Measurements from ENCODE around the gene WNT7A.
"Not testable (repeated sequence)": the region's sequence is repeated elsewhere in the genome, so short reads cannot be mapped to it uniquely, and the experiment has no call there.

The WNT7A gene

DNA sequence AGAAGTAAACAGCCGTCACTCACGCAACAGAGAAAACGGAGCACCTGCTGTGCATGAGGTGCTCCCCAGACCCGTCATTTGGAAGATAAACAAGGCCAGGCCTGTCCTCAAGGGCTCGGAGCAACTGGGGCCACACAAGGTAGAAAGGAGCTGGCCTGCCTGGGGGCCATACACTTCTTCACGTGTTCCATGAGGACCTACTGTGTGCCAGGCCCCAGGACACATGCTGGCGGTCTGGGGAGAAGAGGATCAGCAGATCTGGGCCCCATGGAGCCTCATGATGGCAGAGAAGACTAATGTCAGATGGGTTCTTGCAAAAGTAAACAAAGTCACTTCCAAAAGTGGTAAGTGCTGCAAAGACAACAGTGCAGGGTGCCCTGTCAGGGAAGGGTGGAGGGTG is 14.3 kb downstream of the WNT7A start:
- no peak for DNase-seq

DNA sequence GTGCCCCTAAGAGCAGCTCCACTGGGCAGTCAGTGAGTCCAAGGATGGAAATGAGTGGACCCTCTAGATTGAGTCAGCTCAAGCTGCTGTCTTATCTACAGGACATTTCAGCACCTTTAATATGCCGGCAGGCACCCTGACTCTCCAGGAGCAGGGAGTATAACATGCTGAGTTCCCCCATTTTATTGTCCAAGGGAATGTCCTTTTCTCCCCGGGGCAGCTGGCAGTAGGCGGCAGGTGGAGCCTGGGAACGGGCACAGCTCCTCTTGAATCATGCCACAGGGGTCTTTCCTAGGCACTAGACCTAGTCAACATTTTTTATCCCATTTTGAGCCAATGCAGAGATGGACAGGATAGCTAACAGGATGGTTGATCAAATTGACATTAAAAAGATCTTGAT is 14.8 kb downstream of the WNT7A start:
- DNase-seq, result no peak

DNA sequence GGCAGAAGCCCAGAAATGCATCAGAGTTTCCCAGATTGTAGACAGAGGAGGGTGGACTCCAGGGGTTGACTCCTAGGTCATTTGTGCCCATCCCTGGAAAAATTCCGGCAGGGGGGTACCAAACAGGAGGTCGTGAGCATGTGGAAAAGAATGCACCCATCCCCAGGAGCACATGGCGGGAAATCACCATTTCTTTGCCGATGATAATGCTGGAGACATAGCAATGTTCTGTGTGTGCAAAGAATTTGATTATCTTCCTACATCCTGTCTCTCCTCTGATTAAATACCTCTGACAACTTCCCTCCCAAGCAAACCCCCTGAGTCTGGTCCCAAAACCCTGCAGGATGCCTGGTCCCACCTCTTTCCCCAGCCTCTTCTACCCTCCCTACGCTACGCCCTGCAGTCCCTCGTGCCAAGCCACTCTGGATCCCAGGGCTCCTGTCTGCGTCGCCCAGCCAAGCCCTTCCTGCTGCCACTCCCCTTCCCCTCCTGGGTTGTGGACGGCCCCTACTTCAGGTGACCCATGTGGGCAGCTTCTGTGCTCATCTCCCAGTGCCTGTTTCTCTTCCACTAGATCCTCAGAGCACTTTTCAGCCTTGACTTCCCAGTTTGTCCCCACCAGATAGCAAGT is 15.8 kb downstream of the WNT7A start:
- DNase-seq, result no peak

DNA sequence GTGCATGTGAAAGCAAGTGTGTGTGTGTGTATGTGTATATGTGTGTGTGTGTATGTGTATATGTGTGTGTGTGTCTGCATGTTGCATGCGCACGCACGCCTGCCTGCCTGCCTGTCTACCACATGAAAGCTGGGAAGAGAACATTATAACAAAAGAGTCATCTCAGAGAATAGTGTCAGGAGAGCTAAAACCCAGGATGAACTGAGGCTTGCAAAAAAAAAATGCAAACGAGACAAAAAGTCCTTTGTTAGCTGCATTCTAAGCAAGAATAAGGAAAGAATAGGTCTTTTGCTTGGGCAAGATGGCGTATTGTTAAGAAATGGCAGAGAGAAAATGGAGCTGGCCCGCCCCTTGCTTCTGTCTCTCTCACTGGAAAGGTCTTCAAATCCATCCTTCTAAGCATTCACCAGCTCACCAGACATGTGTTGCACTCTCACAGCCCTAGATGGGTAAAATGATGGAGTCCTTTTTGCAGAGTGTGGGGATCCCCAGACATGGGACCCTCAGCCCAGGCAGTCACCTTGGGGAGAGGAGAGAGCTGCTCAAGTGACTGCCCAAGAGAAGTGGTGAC is 16.4 kb downstream of the WNT7A start:
- no peak for DNase-seq

DNA sequence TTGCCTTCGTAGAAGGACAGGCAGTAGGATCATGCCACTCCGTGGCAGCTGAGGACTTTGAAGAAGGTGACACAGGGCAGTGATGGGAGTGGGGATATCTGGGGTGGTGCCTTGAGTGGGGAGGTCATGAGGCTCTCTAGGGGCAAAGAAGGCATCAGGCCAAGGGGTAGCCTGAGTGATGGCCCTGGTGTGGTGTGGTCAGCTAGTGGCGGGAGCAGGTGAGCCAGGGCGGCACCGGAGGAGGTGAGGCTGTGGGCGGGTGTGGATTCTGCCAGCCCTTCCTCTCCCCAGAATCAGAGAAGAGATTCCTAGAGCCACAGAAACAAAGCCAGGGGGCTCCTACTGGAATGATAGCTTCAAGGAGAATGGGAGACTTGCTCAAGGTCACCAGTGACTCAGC is 18.4 kb downstream of the WNT7A start:
- no peak for DNase-seq

DNA sequence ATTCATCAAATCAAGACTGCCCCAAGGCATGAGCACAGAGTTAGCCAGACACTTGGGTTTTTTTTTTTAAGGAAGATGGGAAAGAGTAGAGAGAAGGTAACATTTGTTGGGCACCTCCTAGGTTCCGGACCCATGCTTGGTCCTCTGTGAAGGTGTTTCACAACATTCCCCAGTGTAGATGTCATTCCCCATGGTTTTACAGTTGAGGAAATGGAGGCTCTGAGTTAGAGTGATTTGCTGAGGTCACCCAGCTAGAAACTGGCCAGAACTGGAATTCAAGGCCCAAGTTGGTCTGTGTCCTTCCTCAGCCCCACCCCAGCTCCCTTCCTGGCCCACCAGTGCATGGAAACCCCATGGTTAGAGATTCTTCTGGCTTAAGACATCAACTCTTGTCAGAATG is 19.9 kb downstream of the WNT7A start:
- no peak for DNase-seq

DNA sequence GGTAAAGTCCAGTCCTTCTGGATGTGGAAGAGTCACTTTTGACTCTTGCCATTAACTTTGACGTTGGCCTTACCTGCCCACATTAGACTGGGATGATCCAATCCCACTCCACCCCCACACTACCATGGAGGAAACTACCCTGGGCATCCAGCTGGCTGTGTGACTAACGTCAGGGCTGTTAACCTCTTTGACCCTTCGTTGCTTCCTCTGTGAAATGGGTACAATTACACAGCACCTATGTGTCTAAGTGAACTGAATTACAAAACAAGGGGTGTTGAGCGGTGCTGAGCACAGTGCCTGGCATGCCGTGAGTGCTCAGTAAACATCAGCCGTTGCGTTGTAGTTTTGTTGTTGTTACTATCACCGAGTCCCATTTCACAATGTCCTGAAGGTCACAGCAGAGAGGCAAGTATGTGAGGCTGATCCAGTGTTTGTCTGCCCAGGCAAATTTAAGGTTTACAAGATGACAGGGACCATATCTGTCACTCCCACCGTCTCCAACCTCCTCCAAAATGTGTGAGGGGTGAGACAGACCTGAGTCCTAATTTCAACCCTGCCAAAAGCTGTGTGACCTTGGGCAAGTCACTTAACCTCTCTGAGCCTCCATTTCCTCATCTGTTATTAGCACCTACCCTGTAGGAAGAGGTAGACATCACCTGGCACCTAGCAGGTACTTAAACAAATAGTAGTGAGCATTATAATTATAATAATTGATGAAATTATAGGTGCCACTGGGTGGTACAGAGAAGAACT is 20.9 kb downstream of the WNT7A start:
- no peak for DNase-seq

DNA sequence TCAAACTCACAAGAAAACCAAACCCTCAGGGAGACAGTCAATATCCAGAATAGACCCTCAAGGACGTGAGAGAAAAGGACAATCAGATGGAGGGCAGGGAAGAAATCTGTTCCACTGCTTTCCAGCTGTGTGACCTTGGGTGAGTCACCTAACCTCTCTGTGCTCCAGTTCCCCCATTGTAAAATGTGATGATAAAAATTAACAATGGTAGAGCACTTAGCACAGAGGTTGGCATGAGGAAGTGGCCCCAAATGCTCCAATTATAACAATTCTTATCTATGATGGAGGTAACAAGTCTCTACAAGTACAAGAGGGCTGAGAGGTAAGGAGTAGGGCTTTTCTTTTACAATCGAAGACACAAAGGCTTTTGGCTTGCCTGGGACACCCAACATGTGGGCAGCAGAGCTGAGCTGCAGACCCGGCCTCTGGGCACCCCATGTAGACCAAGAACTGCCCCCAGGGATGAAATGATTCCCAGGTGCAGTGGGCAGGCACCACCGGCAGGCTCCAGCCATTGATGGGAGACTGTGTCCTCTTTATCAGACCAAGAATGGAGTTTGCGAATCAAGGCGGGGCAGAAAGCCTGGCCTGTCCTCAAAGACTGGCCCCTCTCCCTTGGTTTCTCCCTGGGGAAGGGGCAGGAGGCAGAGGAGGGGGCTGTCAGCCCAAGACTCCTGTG is 22.0 kb downstream of the WNT7A start:
- DNase-seq, result no peak

DNA sequence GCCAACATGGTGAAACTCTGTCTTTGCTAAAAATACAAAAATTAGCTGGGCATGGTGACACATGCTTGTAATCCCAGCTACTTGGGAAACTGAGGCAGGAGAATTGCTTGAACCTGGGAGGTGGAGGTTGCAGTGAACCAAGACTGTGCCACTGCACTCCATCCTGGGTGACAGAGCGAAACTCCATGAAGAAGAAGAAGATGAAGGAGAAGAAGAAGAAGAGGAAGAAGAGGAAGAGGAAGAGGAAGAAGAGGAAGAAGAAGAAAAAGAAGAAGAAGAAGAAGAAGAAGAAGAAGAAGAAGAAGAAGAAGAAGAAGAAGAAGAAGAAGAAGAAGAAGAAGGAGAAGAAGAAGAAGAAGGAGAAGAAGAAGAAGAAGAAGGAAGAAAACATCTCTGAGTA is 23.2 kb downstream of the WNT7A start:
- not testable (repeated sequence) for DNase-seq

DNA sequence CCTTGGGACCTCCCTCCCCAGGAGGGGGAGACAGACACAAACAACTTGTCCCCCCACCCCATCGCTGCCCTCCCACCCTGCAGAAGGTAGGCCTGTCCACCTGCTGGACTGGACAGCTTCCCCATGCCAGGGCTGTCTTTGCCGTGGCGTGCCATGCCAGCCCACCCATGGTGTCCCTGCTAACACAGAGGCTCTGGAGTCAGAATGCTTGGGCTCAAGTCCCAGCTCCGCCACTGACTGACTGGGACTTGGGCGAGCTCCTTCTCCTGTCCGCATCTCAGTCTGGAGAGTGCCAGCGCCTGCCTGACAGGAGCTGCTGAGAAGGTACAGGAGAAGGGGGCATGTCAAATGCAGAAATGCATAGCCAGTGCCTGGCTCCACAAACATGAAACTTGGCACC is 23.9 kb downstream of the WNT7A start:
- DNase-seq, result no peak

DNA sequence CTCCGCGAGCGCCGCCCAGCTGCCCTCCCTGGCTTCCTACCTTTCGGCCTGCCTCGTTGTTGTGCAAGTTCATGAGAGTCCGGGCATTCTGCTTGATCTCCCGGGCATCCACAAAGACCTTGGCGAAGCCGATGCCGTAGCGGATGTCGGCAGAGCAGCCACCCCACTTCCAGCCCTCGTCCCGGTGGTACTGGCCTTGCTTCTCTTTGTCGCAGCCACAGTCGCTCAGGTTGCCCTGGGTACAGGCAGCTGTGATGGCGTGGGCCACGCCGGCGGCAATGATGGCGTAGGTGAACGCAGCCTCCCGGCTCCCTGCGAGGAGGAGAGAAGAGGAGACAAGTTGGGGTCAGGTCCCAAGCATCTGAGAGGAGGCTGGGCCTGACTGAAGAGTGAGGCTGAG is 25.4 kb downstream of the WNT7A start:
- DNase-seq, result no peak

DNA sequence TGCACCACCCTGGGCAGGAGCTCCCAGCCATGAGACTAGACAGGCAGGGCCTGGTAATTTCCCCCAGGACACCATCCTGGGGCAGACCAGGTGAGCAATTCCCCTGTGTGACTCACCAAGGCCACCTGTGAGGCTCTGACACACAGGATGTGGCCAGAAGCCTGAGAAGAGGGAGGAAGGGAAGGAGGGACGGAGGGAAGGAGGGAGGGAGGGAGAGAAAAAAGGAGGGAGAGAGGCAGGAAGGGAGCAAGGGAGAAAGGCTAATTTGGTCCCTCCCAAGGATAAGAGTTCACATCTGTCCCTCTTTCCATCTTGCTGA is 25.9 kb downstream of the WNT7A start:
- no peak for DNase-seq

DNA sequence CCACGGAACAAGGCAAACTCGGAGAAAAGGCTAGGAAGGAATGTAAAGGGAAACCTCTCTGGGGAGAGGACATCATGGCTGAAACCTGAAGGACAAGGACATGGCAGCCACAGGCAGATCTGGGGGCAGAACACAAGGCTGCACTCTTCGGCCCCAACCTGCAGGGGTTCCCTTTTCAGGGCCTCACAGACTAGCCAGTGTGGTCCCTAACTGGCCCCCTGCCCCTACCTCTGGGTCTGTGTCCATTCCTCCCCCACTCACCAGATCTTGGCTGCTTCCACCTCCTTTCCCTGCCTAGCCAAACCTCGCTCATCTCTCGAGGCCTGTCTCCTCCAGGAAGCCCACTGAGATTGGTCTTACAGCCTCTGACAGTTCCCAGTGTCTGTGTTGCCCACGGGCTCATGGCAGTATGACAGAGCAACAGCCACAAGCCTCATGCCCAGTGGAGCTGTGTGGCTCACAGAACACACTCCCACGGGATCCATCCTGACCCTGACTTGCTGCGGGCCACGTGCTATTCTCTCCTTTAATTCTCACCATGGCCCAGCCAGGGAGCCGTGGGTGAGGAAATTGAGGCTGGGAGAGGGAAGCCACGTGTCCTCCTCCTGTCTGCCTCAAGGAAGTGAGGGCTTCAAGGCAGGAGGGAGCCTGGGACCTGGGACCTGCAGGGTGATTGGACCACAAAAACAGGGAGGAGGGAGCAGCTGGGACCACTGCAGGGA is 26.5 kb downstream of the WNT7A start:
- no peak for DNase-seq

DNA sequence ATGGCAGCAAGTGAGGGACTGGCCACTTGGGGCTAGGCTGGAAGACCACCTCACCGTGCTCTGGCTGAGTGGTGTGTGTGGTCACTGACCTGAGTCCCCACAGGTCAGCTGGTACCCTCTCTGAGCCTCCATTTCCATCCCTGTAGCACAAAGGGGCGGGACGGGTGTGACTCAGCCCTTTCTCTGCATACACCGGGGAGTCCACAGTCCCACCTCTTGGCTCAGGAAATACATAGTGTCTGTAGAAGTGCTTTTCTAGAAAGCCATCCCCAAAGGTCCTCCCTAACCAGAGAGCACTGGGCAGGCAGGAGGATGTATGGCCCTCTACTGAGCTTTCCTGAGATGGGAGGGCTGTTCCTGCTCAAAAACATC is 27.2 kb downstream of the WNT7A start:
- DNase-seq, result no peak

DNA sequence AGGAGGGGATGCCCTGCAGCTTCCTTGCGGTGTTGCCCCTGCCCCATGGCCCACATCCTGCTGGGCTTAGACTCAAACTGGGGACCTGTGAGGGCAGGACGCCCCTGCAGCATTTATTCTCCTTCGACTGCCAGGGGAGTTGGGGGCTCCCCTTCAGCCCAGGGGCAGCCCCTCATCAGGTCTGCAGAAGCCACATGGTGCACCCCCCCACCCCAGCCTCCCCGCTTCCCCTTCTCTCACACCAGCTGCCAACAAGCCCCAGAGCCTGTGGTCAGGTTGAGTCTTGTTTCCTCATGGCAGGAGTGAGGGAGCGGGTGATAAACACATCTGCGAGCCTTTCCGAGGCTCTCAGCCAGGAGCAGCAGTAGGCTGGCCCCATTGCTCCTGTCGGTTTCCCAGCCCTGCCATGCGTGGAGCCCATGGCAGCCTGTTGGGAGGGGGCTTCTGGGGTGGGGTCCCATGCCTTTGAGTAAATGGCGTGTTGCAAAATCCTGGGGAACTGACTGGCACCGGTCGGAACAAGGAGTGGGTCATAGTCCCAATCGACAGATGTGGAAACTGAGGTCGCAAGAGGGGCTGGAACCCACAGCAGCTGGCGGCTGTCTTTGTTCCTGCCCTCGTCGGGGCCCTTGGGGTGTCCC is 27.8 kb downstream of the WNT7A start:
- no peak for DNase-seq

DNA sequence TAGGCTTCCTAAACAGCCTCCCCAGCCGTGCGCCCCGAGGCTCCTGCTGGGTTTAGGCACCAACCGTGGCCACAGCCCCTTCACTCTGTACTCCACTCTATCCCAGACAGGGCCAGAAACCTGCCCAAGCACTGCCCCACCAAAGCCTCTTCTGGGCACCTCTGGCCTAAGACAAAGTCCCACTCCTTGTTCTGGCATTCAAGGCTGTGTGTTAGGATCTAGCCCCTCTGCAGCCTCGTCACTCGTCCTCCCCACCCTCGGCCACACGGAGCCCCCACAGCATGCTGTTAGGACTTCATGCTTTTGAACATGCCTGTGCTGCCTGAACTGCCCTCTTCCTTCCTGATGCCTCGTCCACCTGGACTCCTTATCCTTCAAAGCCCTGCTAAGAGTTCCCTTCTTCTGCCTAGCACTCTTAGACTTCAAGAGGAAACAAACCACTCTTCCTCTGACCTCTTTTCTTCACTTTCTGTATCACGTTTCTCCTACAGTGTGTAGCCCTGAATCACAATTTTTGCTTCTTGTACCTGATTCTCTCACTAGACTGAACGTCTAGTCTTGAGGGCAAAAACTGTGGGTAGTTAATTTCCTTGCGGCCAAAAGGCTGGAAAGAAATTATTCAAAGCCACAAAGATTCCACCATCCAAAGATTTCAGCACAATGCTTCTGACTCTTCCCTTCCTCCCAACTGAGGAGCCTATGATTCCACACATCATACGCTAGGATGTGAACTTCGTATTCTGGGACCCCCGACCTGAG is 28.6 kb downstream of the WNT7A start:
- DNase-seq, result no peak

DNA sequence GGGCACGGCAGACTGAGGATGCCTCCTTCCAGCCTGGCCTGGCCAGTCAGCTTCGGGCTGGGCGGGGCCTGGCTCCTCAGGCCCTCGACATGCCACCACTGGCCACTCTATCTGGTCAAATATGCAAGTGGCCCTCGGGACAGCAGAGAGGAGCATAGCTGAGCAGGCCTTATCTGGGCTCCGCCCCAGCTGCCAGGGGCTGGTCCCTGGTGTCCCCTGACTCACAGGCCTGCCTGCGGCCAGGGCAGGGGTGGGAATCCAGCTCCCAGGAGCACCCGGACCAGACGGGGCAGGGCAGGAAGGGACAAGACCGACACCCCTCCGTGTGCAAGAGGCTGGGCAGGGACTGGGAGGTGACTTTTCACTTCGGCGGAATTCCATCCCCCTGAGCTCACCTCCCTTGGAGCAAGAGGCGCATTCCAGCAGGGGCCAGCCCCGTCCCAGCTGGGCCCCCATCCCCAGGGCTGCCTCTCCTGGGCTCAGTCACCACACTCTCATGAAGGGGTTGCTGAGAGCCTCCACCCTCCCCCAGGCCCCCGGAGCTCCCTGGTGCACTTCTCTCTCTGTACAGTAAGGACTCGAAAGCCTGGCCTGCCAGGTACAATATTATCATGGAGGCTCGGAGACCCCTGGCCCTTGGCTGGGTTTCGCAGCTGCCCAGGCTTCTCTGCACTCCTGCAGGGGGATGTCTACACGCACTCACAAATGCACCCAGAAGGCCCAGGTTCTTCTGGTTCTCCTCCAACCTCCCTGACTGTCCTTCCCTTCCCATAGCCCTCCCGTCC is 29.5 kb downstream of the WNT7A start:
- DNase-seq, result no peak

DNA sequence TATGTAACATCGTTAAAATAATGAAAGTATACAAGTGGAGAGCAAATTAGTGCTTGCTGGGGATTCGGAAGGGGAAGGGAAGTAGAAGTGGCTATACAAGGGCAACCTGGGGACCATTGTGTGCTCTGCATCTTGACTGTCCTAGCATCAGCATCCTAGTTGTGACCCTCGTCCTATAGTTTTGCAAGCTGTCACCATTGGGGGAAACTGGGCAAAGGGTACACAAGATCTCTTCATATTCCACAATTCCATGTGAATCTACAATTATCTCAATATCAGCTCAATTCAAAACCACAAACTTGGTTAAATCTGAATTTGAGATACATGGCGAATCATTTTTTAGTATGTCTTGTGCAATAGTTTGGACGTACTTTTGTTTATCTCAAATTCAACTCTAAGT is 30.9 kb downstream of the WNT7A start:
- DNase-seq, result no peak

DNA sequence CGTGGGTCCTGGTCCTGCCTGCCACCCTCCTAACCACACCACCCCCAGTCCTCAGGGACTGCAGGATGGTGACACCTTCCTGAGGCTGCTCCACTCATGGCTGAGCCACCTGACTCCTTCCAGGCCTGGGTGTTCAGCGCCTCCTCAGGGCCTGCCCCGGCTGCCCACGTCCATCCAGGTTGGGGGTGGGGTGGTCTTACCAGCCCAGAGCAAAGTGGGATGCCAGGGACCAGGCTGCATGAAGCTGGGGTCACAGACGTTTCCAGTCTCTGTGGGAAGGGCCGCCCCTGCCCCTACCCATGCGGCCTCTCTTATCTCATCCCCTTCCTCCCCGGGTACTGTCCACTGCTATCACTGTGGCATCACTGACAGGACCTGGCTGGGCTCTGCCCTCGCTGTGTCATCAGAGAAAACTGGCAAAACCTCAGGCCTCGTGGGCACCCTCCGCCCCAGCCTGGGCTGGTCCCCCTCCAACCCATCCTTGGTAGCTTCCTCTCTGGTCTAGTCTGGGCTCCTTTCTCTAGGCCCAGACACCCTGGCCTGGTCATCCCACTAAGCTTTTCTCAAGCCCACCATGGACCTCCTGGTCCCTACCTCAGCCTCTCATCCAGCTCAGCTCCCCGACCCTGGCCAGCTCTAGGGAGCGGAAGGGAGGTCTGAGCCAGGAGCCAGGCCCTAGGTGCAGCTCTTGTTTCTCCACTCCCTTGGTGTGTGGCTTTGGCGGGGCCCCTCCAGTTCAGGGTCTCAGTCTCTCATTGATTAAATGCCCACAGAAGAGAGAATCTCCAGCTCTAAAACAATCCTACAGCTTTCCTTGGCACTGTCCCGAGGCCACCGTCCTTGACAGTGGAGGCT is 32.9 kb downstream of the WNT7A start:
- DNase-seq, result no peak

DNA sequence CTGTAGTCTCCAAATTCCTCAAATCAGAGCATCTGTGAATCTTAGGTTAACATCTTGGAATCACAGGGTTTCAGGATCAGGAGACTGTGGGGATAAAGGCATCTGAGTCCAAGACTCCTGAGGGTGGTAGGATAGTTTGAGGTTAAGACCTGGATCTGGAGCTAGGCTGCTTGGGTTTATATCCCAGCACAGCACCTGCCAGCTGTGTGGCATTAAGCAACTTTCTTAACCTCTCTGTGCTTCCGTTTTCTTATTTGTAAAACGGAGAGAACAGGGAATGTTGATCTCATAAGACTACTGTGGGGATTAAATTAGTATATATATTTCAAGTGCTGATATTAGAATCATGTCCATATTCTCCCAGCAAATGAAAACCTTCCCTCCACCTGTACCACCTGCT is 33.6 kb downstream of the WNT7A start:
- no peak for DNase-seq
